GF-D8 (cell line): ENCODE data around the gene KRT8.

Experiments used
- DNase-seq: peaks from one replicate; lab custom pipeline; 2025; lab: John Stamatoyannopoulos, UW

The KRT8 gene

DNA sequence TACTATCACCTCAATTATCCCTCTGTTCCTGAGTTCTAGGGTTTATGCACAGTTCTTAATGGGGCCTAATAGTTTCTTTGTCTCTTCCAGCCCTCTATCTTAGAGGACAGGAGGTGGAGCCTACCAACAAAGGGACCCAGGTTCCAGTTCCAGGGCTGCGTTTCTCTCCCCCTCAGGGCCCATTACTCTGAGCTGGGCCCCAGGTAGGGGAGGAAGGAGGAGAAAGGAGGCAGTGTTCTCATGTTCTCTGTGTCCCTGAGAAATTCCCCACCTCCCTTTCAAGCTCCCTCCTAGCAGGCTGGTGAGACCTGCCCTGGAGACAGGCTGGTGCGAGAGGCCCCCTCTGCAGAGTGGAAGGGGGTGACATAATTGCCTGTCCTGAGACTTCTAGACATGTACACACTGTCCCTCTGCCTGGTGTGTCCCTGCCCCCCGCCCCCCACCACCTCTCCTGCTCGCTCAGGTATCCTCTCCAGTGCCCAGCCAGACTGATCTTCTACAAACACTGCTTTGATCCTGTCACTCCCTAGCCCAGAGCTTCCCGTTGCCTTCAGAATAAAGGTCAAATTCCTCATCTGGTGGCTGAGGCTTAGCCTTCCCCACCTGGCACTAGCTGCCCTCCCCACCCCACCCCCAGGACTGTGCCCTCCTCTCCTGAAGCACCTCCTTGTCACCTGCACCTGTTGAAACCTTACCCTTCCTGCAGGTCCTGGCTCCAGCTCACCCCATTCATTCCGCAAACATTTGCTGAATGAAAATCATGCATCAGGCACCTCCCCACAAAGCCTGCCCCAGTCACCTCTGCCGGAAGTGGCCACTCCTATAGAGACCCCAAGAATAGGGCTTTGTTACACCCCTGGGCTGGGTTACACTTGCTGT, 21.1 kb upstream of the KRT8 start:
- no peak for DNase-seq

DNA sequence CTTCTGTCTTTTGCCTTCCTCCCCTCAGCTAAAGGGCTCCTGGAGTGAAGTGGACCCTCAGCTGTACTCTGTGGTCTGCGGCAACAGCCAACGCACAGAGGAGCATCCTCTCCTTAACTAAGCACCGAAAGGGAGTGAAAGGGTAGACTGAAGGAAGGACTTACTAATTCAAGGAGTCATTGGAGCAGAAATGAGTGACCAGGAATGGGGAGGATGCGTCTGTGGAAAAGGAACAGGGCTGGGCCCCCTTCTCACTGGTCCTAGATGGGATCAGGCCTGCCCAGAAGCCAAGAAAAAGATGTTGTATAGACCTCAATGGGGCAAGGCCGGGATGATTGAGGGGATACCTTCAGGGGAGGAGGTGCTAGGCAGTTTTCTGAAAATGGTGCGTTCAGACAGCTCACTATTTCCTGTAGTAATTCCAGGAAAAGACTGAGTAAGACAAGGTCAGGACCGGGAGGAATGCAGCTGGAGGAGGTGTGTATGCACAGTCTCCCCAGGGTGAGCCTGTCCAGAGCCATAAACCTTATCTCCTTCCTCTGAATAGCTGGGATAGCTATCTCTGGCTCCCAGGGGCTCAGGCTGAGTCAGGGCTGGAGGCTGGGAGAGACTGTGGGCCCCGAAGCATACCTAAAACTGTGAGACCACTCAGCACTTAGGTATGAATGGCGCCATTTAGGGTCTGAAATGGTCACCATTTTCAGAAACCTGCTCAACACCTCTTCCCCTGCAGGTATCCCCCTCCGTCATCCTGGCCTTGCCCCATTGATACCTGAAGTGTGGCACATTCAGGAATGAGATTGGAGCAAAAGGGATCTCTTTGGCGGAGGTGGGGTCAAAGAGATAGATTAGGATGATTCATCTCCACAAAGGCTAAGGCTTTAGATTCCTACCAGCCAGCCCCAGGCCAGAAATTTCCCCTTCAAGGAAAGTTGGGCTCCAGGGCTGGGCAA, 20.2 kb upstream of the KRT8 start:
- DNase-seq, result no peak

DNA sequence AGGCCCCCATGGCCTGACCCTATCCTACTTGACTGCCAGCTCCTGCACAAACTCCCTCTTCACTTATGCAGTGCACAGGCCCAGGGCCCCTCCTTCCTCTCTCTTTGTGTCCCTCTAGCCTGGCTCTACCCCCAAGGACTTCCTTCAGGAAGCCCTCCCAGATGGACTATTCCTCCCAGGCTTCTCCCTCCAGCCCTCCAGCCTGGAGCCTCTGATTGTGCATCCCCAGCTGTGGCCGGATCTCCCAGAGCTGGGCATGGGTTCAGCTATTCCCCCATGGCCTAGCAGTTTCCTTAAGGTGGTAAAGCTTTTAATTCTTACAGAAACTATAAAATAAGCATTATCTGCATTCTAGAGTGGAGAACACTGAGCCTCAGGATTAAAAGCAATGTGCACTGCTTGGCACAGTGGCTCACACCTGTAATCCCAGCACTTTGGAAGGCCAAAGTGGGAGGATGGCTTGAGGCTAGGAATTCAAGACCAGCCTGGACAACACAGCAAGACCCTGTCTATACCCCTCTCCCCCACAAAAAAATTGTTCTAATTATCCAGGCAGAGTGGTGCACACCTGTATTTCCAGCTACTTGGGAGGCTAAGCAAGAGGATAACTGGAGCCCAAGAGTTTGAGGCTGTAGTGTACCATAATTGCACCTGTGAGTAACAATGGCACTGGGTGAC, 16.8 kb upstream of the KRT8 start:
- DNase-seq, result no peak

DNA sequence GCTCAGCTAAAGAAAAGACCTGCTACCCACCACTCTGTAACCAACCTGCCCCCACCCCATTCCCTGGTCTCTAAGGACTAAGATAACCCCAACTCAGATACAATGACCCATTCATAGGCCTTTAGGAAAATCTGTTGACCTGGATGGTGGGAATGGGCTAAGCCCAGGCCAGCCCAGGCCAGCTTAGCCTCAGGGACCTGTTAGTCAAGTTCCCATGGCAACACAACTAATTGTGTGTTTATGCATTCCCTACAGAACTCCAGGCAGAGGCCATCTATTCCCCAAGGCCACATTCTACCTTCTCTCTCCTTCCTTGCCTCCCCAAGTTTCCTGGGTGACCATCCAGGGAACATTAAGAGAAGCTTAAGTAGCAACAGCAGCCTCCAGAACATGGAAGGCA, 16.1 kb upstream of the KRT8 start:
- no peak for DNase-seq

DNA sequence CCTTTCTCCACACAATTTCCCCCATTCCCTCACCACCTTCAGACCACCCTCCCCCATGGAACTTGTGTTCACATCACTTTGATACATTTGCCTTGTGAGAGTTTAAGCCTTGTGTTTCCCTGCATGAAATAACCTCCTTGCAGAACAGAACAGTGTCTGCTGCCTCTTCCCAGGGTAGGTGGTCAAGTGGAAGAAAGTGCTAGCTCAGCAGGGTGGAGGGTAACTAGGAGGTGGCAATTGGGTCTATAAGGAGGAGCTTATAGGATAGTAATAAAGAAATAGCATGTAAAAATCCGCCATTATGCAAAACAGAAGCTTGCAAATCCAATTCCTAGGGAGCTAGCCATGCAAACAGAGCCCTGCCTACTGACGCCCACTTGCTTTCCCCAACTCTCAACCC, 13.9 kb upstream of the KRT8 start:
- DNase-seq, result no peak

DNA sequence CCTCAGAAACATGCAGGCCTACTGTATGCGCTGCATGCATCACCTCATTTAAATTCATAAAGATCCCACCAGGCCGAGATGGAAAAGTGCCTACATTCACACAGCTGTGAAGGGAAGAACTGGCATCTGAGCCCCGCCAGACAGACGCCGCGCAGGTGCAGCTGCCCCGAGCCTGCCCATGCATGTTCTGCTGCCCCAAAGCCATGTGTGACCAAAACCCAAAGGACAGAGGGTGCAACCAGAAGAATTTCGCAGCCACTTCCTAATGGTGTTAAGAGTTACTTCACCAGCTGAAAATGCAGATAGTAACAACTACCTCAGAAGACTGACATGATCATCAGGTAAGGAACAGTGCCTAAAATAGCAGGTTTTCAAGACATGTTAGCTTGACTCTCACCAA, 13.5 kb upstream of the KRT8 start:
- no peak for DNase-seq

DNA sequence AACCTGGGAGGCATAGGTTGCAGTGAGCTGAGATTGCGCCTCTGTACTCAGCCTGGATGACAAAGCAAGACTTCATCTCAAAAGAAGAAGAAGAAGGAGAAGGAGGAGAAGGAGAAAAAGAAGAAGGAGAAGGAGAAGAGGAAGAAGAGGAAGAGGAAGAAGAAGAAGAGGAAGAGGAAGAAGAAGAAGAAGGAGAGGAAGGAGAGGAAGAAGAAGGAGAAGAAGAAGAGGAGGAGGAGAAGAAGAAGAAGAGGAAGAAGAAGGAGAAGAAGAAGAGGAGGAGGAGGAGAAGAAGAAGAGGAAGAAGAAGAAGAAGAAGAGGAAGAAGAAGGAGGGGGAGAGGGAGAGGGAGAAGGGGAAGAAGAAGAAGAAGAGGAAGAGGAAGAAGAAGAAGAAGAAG, 12.9 kb upstream of the KRT8 start:
- DNase-seq, result no peak

DNA sequence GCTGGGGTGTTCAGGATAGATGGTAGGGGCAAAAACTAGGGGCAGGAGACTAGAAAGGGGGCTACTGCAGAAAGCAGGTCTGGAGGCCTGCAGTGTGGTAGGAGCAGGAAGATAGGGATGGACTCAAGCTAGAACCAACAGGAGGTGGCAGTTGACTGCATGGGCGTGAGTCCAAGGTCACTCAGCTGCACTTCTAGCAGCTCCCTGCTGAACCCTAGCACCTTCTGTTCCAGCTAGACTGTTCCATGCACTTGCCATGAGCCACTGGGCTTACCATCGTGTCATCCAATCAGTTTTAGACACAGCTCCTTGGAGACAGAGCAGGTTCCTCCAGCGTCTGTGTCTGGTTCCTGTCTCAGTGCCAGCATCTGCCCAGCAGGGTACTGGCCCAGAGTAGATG, 11.3 kb upstream of the KRT8 start:
- DNase-seq, result no peak

DNA sequence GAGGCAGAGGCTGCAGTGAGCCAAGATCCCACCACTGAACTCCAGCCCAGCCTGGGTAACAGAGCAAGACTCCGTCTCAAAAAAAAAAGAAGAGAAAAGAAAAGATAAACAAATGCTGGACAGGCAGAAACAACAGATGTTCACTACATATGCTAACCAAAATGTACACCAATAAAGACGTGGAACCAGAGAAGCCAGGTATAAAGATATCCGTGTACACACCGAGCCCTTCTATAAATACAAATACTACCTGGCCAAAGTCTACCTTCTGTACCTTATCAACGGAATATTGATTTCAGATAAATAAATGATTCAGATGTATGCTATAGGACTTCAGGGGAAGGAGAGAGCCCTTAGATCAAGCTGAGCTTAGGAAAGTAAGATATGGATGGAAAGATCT, 10.8 kb upstream of the KRT8 start:
- no peak for DNase-seq

DNA sequence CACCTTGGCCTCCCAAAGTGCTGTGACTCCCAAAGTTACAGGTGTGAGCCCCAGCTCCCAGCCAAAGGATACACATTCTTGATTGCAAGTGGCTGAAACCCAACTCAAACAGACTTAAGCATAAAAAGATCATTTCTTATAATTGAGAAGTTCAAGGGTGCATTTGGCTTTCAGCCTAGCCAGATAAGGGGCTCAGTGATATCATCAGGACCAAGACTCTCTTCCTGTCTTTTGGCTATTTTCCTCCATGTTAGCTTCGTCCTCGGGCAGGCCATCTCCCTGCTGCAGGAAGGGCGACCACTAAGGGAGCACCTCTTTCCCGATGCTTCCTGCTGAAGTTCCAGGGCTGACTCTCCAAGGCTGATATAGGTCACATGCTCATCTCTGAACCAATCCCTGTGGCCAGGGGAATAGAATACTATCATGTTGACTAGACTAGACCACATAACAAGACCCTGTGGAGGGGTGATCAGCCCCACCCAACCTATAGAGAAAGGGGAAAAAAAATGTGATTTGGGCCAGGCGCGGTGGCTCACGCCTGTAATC, 9.8 kb upstream of the KRT8 start:
- DNase-seq, result no peak

DNA sequence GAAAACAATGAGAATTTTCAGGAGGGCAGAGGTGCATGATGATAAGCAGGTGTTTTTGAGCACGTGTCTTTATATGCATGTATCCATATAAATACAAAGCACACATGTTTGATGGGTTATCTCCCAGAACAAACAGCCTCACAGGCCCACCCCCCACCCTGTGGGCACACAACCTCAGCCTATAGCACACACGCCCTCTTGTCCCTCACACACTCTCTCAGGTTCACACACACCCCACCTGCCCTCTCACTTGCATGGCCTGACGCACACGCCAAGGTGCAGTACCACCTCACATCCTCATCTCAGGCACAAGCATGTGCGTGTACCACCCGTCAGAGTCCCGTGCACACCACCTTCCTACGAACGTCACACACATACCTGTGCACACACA, 8.6 kb upstream of the KRT8 start:
- no peak for DNase-seq

DNA sequence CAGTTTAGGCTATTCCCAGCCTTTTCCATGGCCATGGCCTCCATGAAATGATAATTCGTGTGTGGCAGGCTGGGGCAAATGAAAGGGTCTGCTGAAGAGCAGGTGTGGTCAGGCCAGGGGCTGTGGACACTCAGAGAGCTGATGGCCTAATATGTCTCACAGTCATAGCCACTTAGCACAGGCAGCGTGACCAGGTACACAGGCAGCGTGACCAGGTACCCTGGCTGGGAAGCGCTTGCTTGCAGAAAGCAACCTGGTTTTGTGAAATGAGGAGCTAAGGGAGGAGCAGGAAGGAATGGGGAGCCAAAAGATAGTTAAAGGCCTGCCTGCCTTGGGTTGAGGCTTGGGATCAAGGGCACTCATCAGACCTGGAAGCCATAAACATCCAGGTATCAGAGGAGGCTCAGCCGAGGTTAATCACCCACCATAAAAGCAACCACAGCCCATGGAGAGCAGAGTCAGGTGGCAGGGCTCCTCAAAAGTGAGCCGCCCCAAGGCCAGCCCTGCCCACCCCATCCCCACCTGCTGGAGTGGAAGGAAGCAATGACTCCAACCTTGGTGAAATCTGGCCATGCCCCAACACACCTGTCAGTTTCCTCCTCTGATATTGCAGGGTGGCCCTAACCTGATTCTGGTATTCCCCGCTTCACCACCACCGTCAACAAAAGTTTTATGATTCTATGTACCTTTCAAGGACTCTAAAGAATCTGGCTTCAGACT, 8.0 kb upstream of the KRT8 start:
- DNase-seq, result no peak

DNA sequence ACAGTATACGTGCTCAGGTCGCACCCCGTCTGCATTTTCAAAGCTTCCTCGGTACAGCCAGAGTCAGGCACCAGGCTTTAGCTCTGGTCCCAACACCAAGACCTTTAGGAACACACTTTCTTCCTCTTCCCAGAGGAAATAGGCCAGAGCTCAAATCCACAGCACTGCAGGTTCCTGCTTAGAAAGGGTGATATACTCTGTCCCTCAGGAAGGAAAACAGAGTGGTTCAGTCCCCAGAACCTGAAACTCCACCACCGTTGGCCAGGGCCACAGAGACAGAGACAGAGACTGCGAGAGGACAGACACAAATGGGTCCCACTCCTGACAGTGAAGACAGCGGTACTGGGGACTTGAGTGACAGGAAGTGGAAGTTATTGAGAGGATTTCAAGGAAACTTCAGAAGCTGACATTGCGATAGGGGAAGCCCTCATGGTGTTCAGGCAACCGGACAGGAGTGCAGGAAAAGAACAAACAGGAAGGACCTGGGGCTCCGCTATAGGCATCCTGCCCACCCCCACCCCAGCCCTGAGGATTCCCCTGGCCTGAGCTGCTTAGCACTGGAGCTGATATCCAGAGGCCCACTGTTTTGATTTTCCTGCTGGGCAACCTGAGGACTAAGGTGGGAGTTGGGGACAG, 5.5 kb upstream of the KRT8 start:
- DNase-seq, result no peak

DNA sequence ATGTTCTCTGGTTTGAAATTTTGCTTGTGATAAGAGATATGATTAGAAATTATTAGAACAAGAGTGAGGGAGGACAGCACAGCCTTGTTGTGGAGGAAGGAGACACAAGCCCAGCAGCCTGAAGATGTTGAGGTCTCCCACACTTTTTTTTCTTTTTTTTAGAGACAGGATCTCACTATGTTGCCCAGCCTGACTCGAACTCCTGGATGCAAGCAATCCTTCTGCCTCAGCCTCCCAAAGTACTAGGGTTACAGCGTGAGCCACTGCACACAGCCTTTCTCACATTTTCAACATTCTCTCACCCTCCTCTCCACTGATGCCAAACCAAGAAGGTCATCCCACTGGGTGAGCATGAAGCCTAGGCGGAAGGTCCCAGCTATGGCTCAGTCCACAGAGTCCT, 4.9 kb upstream of the KRT8 start:
- DNase-seq, result no peak

DNA sequence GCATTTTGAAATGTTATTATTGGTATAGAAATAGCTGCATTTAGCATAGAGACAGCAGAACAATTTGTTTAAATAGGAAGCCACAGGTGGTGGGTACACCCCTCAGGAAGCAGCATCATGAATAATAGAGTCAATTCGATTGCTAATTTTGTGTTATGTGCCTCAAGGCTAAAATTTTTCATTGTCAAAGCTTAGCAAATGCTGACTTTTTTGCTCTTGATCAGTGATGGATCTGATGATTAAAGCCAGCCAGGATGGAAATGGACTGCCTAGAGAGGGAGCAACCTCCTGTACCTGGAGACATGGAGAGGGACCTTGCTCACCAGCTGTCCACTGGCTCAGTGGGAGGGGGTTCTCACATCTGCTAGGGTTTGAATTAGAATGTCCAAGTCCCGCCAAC, 4.5 kb upstream of the KRT8 start:
- DNase-seq, result no peak

DNA sequence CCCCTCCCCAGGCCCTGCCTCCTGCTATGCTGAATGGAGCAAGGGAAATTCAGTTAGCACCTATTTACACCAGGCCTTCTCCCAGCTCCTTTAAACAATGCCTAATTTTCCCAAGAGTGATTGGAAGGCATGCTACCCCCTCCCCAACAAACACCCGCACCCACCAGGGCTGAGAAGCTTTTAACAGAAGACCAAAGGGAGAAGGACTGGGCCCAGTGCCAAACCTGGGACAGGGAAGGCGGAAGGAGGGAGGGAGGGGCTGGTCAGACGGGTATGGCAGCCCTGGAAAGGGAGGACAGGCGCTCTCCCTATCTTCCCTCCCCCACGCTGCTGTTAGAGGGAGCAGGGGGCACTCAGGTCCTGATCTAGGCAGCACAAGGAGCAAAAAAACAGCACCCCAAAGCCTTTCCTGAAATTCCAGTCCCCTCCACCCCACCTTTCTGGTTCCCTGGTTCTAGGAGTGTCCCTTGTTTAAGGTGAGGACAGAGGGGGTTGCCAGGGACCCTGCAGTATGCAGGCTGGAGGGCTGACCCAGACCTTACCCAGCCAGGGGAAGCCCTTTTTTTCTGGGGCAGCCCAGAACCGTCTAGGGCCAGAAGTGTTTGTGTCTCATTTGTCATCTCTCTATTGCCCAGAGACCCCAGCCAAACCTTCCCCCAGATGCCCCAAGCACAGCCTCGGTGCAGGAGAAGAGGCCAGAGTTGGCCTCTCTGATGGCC, 2.4 kb upstream of the KRT8 start:
- DNase-seq, result no peak

DNA sequence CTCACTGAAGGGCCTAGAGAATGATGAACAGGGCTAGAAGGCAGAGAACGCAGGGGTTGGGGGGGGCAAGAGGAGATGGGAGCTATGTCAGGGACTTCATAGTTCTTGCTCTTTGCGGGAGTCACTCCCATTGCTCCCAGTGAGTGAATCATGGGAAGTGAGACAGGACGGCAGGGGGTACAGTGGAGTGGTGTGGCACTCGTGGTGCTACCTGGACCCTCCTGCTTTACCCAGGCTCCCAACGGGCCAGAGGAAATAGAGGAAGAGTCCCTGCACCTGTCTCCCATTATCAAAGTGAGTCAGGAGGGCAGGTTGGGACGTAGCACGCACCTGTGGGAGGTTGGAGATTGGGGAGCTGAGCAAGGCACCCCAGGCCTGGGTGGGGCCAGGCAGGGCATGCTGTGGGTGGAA, 1.3 kb upstream of the KRT8 start:
- no peak for DNase-seq

DNA sequence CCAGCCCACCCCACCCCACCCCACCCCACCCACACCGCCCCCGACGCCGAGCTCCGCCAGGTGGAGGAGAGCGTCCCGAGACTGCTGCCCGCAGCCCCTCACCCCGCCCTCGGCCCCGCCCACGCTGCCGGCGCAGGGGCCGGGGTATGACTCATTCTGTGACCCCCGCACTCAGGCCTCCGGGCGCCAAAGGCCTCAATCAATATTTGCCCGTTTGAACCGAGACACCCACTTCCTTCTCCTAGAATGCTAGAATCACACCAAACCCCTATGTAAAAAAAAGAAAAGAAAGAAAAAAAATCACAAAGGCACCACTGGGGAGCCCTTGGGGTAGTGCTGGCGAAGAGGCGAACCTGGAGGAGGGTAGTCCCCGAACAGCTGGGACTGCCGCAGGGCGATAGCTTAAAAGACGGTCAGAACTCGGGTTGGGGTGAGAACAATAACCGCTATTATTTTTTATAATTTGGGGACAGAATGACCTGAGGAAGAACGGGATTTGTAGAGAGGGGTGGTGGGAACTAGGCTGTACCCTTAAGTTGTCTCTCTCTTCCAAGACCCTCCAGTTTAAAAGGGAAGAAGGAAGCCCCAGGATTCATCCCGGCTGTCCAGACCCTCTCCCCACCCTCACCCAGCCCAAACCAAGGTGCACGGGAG, 894 bp downstream of the KRT8 start:
- no peak for DNase-seq

DNA sequence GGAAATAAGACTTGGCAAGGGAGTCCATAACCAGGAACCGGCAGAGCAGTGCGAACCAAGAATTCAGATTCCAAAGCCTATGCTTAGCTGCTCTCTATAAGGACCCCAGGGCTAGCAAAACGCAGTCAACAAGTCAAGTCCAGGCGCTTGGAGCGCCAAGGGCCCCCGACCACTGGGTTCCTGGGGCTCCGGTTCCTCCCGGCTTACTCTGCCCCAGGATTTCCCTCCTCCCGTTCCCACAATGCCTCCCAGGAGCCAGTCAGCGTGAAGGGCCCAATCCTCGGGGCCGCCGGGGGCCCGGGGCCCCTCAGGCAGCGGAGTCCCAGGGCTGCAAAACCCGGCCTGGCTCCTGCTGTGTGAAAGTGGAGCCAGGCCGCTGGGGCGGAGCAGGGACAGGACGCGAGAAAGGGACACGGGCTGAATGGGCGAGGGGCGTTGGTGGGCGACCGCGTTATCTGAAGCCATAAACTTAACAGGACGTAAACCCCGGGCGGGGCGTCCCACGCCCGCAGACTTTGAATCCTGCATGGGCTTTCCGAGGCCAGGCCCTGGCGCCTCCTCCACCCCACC, 1.5 kb downstream of the KRT8 start:
- DNase-seq, result no peak
